ENCODE results near the gene COL24A1.
"Not testable (repeated sequence)": the region's sequence is repeated elsewhere in the genome, so short reads cannot be mapped to it uniquely, and the experiment has no call there.

The COL24A1 gene

GRCh38 chr1:85801520-85801919 is 355.1 kb downstream of the COL24A1 start:
- Histone ChIP-seq H3K27ac (ENCODE audit: low read length) (no peak overlapping the region), H3K4me2 (ENCODE audit: insufficient read depth, low read length) (no peak overlapping the region), H3K9me3 (ENCODE audit: insufficient read depth, low read length, severe bottlenecking) (no peaks in the 10 kb centered on the region), H2AFZ (ENCODE audit: low read depth, low read length) (no peak overlapping the region), H3K4me1 (ENCODE audit: insufficient read depth, low read length) (no peaks in the 10 kb centered on the region), H3K4me3 (ENCODE audit: low read depth in 1 of 2, low read length in 2 of 2) (no peak overlapping the region), H3K27me3 (ENCODE audit: insufficient read depth, low read length, poor library complexity) (no peaks in the 10 kb centered on the region), H4K20me1 (ENCODE audit: insufficient read depth, low read length) (no peaks in the 10 kb centered on the region), H3K9ac (ENCODE audit: low read depth, low read length) (no peak overlapping the region), H3K79me2 (ENCODE audit: insufficient read depth, low read length) (no peaks in the 10 kb centered on the region), H3K36me3 (ENCODE audit: insufficient read depth, low read length) (no peaks in the 10 kb centered on the region)
- DNase-seq (no peak), ATAC-seq (ENCODE audit: insufficient read depth, low read depth) (no peak)
- TF ChIP-seq EZH2 (IDR thresholded peaks at IDR 0.05; ENCODE audit: borderline replicate concordance, low read depth, low read length, severe bottlenecking) (no peak), CTCF (IDR thresholded peaks at IDR 0.05; ENCODE audit: borderline replicate concordance, extremely low read depth, low read length, poor library complexity, severe bottlenecking) (no peak)

- no peak for DNase-seq
- Histone ChIP-seq H3K36me3 (ENCODE audit: insufficient read depth, low read length) (no peaks in the 10 kb centered on the region), H3K9me3 (ENCODE audit: insufficient read depth, low read length, severe bottlenecking) (no peaks in the 10 kb centered on the region), H3K27ac (ENCODE audit: low read length) (no peak overlapping the region), H3K79me2 (ENCODE audit: insufficient read depth, low read length) (no peaks in the 10 kb centered on the region), H3K4me2 (ENCODE audit: insufficient read depth, low read length) (no peak overlapping the region), H4K20me1 (ENCODE audit: insufficient read depth, low read length) (no peaks in the 10 kb centered on the region), H2AFZ (ENCODE audit: low read depth, low read length) (no peak overlapping the region), H3K9ac (ENCODE audit: low read depth, low read length) (no peak overlapping the region), H3K27me3 (ENCODE audit: insufficient read depth, low read length, poor library complexity) (no peaks in the 10 kb centered on the region), H3K4me3 (ENCODE audit: low read depth in 1 of 2, low read length in 2 of 2) (no peak overlapping the region), H3K4me1 (ENCODE audit: insufficient read depth, low read length) (no peaks in the 10 kb centered on the region)
- no peak for ATAC-seq (ENCODE audit: insufficient read depth, low read depth)
- TF ChIP-seq CTCF (IDR thresholded peaks at IDR 0.05; ENCODE audit: borderline replicate concordance, extremely low read depth, low read length, poor library complexity, severe bottlenecking) (no peak), EZH2 (IDR thresholded peaks at IDR 0.05; ENCODE audit: borderline replicate concordance, low read depth, low read length, severe bottlenecking) (no peak)
Measured at GRCh38 chr1:85799737-85800136, 356.8 kb downstream of the COL24A1 start.

- no peak for TF ChIP-seq EZH2 (IDR thresholded peaks at IDR 0.05; ENCODE audit: borderline replicate concordance, low read depth, low read length, severe bottlenecking)
- TF ChIP-seq CTCF (IDR thresholded peaks at IDR 0.05; ENCODE audit: borderline replicate concordance, extremely low read depth, low read length, poor library complexity, severe bottlenecking), result no peak
- H3K27me3 ChIP-seq (ENCODE audit: insufficient read depth, low read length, poor library complexity), result no peaks in the 10 kb centered on the region
- no peak overlapping the region for H3K4me2 ChIP-seq (ENCODE audit: insufficient read depth, low read length)
- no peaks in the 10 kb centered on the region for H3K36me3 ChIP-seq (ENCODE audit: insufficient read depth, low read length)
- no peaks in the 10 kb centered on the region for H3K9me3 ChIP-seq (ENCODE audit: insufficient read depth, low read length, severe bottlenecking)
- H3K4me3 ChIP-seq (ENCODE audit: low read depth in 1 of 2, low read length in 2 of 2), result no peak overlapping the region
- no peaks in the 10 kb centered on the region for H3K4me1 ChIP-seq (ENCODE audit: insufficient read depth, low read length)
- DNase-seq (no peak), ATAC-seq (ENCODE audit: insufficient read depth, low read depth) (no peak)
- no peak overlapping the region for H2AFZ ChIP-seq (ENCODE audit: low read depth, low read length)
- H4K20me1 ChIP-seq (ENCODE audit: insufficient read depth, low read length), result no peaks in the 10 kb centered on the region
- no peak overlapping the region for H3K27ac ChIP-seq (ENCODE audit: low read length)
- no peak overlapping the region for H3K9ac ChIP-seq (ENCODE audit: low read depth, low read length)
- H3K79me2 ChIP-seq (ENCODE audit: insufficient read depth, low read length), result no peaks in the 10 kb centered on the region
Measured at GRCh38 chr1:85798419-85798818, 358.2 kb downstream of the COL24A1 start.

GRCh38 chr1:85777021-85777420 is 379.6 kb downstream of the COL24A1 start:
- H3K36me3 ChIP-seq (ENCODE audit: insufficient read depth, low read length); H3K4me3 ChIP-seq (ENCODE audit: low read depth in 1 of 2, low read length in 2 of 2); H3K27ac ChIP-seq (ENCODE audit: low read length); DNase-seq; ATAC-seq (ENCODE audit: insufficient read depth, low read depth); H3K79me2 ChIP-seq (ENCODE audit: insufficient read depth, low read length); H3K9me3 ChIP-seq (ENCODE audit: insufficient read depth, low read length, severe bottlenecking); H4K20me1 ChIP-seq (ENCODE audit: insufficient read depth, low read length); H2AFZ ChIP-seq (ENCODE audit: low read depth, low read length); H3K4me1 ChIP-seq (ENCODE audit: insufficient read depth, low read length); H3K27me3 ChIP-seq (ENCODE audit: insufficient read depth, low read length, poor library complexity); H3K9ac ChIP-seq (ENCODE audit: low read depth, low read length); H3K4me2 ChIP-seq (ENCODE audit: insufficient read depth, low read length): not testable (repeated sequence)
